GM12875 (cell line): ENCODE measurements around the gene DUSP2.

Experiments
- H3K4me3 ChIP-seq: one replicate; pipeline ENCODE4 v1.5.1; 2011; ENCODE audit warnings: low read depth, low read length, control low read depth
- CTCF ChIP-seq: IDR thresholded peaks from 2 replicates; pipeline ENCODE4 v1.5.1; 2011; ENCODE audit warnings: low read depth, mild to moderate bottlenecking, control low read depth, inconsistent platforms, low read length, moderate library complexity, borderline replicate concordance; ENCODE audit not compliant: insufficient read depth

DUSP2 gene

GRCh38 chr2:96111257-96111640, 34.0 kb downstream of the DUSP2 start:
- TF ChIP-seq CTCF = no peak

GRCh38 chr2:96110621-96111256, 34.5 kb downstream of the DUSP2 start:
- no peak for TF ChIP-seq CTCF
- no peak overlapping the region for H3K4me3 ChIP-seq

More at GRCh38 chr2:96111257-96111640, 34.0 kb downstream of the DUSP2 start:
- no peak overlapping the region for H3K4me3 ChIP-seq

GRCh38 chr2:96109931-96110511, 35.2 kb downstream of the DUSP2 start:
- no peak overlapping the region for H3K4me3 ChIP-seq
- no peak for TF ChIP-seq CTCF

GRCh38 chr2:96109361-96109680, 35.9 kb downstream of the DUSP2 start:
- no peak for TF ChIP-seq CTCF
- H3K4me3 ChIP-seq = no peak overlapping the region

GRCh38 chr2:96108541-96109360, 36.5 kb downstream of the DUSP2 start:
- no peak for TF ChIP-seq CTCF
- H3K4me3 ChIP-seq = no peak overlapping the region

- no peak for TF ChIP-seq CTCF
- H3K4me3 ChIP-seq = no peak overlapping the region
These were observed 37.1 kb downstream of the DUSP2 start for GRCh38 chr2:96108151-96108540.

- no peak for TF ChIP-seq CTCF
- H3K4me3 ChIP-seq = no peak overlapping the region
These were observed 37.6 kb downstream of the DUSP2 start for GRCh38 chr2:96107708-96108065.
